ENCODE results near the gene NR5A1. TPM values are rescaled to one million over a fixed set of nuclear protein-coding genes. Genes with fewer than 3 reads are reported as not detected.

NR5A1 gene
- total and polyA plus RNA-seq, 2 of the 13 experiments (the other 11 are each of a cell fraction or from before 2014, with no cell fraction given), result 28.9 to 44.7 TPM

DNA sequence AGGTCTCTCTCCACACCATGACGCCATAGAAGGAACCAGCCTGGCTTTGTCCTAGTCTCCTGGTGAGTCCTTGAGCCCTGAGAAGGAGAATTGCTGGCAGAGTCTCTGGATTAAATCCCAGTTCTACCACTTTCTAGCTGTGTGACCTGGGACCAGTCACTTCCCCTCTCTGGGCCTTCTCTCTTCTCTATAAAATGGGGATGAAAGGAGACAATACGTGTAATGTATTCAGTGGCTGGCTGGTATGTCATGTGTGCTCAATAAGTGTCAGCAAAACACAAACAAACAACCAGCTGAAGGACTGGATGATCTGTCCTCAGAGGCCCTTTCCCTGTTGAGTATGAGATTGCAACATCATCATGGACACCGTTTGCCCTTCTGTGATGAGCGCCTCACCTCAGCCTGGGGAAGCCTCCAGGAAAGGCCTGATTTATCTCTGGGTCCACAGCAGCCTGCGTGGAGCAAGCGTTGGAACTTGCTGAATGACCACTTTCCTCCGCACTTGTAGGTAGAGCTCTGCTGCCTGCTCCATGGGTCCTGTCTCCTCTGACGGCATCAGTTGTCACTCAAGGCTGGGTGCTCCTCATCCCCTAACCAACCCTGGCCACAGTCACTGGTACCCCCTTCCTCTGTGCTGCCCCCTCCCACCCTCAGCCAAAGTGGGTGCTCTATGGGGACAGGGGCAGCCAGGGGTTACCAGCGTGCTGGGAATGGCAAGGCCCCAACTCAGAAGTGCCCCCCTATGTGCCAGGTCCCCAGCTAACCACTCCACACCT lies 3.6 kb upstream of the NR5A1 start (continued):
- TF ChIP-seq, protein P1, sequence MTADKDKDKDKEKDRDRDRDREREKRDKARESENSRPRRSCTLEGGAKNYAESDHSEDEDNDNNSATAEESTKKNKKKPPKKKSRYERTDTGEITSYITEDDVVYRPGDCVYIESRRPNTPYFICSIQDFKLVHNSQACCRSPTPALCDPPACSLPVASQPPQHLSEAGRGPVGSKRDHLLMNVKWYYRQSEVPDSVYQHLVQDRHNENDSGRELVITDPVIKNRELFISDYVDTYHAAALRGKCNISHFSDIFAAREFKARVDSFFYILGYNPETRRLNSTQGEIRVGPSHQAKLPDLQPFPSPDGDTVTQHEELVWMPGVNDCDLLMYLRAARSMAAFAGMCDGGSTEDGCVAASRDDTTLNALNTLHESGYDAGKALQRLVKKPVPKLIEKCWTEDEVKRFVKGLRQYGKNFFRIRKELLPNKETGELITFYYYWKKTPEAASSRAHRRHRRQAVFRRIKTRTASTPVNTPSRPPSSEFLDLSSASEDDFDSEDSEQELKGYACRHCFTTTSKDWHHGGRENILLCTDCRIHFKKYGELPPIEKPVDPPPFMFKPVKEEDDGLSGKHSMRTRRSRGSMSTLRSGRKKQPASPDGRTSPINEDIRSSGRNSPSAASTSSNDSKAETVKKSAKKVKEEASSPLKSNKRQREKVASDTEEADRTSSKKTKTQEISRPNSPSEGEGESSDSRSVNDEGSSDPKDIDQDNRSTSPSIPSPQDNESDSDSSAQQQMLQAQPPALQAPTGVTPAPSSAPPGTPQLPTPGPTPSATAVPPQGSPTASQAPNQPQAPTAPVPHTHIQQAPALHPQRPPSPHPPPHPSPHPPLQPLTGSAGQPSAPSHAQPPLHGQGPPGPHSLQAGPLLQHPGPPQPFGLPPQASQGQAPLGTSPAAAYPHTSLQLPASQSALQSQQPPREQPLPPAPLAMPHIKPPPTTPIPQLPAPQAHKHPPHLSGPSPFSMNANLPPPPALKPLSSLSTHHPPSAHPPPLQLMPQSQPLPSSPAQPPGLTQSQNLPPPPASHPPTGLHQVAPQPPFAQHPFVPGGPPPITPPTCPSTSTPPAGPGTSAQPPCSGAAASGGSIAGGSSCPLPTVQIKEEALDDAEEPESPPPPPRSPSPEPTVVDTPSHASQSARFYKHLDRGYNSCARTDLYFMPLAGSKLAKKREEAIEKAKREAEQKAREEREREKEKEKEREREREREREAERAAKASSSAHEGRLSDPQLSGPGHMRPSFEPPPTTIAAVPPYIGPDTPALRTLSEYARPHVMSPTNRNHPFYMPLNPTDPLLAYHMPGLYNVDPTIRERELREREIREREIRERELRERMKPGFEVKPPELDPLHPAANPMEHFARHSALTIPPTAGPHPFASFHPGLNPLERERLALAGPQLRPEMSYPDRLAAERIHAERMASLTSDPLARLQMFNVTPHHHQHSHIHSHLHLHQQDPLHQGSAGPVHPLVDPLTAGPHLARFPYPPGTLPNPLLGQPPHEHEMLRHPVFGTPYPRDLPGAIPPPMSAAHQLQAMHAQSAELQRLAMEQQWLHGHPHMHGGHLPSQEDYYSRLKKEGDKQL (CRISPR knock-in tag; IDR thresholded peaks at IDR 0.05; ENCODE audit: low read depth), result 0 out of 2 replicates have a peak, but pooled peaks have one; percentile 26
- TF ChIP-seq, protein P2, sequence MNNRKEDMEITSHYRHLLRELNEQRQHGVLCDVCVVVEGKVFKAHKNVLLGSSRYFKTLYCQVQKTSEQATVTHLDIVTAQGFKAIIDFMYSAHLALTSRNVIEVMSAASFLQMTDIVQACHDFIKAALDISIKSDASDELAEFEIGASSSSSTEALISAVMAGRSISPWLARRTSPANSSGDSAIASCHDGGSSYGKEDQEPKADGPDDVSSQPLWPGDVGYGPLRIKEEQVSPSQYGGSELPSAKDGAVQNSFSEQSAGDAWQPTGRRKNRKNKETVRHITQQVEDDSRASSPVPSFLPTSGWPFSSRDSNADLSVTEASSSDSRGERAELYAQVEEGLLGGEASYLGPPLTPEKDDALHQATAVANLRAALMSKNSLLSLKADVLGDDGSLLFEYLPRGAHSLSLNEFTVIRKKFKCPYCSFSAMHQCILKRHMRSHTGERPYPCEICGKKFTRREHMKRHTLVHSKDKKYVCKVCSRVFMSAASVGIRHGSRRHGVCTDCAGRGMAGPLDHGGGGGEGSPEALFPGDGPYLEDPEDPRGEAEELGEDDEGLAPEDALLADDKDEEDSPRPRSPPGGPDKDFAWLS (CRISPR knock-in tag; IDR thresholded peaks at IDR 0.05; ENCODE audit: borderline replicate concordance), result no peak
- TF ChIP-seq FOXJ3 (CRISPR knock-in tag; IDR thresholded peaks at IDR 0.05; ENCODE audit: borderline replicate concordance), result peak; percentile 61; the same call in 1 of the 2 replicates
- TF ChIP-seq TBP (CRISPR knock-in tag; IDR thresholded peaks at IDR 0.05), result no peak
- peak; percentile 86; the same call in 1 of the 2 replicates for TF ChIP-seq KDM1A (CRISPR knock-in tag; IDR thresholded peaks at IDR 0.05)
- no peak; the same call in 1 of the 2 replicates for TF ChIP-seq ZNF644 (CRISPR knock-in tag; IDR thresholded peaks at IDR 0.05; ENCODE audit: low read depth)
- TF ChIP-seq YEATS4 (CRISPR knock-in tag; IDR thresholded peaks at IDR 0.05; ENCODE audit: borderline replicate concordance), result peak; percentile 50; the same call in 1 of the 2 replicates
- no peak for TF ChIP-seq ZNF484 (CRISPR knock-in tag; IDR thresholded peaks at IDR 0.05; ENCODE audit: borderline replicate concordance, low read depth)
- no peak for TF ChIP-seq SNAI1 (CRISPR knock-in tag; IDR thresholded peaks at IDR 0.05; ENCODE audit: borderline replicate concordance)
- TF ChIP-seq FOXO1 (CRISPR knock-in tag; IDR thresholded peaks at IDR 0.05), result peak; percentile 48; the same call in 1 of the 2 replicates
- peak; percentile 88 for TF ChIP-seq ZBTB38 (CRISPR knock-in tag; IDR thresholded peaks at IDR 0.05)
- TF ChIP-seq FOXA1 (IDR thresholded peaks at IDR 0.05), result no peak
- TF ChIP-seq FOXA1 (CRISPR knock-in tag; IDR thresholded peaks at IDR 0.05), result peak; percentile 50; the same call in 1 of the 2 replicates
- TF ChIP-seq, protein P3, sequence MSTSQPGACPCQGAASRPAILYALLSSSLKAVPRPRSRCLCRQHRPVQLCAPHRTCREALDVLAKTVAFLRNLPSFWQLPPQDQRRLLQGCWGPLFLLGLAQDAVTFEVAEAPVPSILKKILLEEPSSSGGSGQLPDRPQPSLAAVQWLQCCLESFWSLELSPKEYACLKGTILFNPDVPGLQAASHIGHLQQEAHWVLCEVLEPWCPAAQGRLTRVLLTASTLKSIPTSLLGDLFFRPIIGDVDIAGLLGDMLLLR (CRISPR knock-in tag; IDR thresholded peaks at IDR 0.05), result no peak
- no peak for TF ChIP-seq ZNF660 (CRISPR knock-in tag; IDR thresholded peaks at IDR 0.05; ENCODE audit: borderline replicate concordance, low read depth)
- TF ChIP-seq, protein P4, sequence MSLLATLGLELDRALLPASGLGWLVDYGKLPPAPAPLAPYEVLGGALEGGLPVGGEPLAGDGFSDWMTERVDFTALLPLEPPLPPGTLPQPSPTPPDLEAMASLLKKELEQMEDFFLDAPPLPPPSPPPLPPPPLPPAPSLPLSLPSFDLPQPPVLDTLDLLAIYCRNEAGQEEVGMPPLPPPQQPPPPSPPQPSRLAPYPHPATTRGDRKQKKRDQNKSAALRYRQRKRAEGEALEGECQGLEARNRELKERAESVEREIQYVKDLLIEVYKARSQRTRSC (CRISPR knock-in tag; IDR thresholded peaks at IDR 0.05; ENCODE audit: low read depth), result no peak
- TF ChIP-seq U2AF1 (optimal IDR thresholded peaks at IDR 0.05; ENCODE audit: low read depth, low read length), result no peak
- peak; percentile 26 for TF ChIP-seq PHF5A (CRISPR knock-in tag; IDR thresholded peaks at IDR 0.05; ENCODE audit: low read depth, unreplicated experiment)
- TF ChIP-seq ZBTB7A (CRISPR knock-in tag; IDR thresholded peaks at IDR 0.05), result no peak
- no peak for TF ChIP-seq SOX6 (IDR thresholded peaks at IDR 0.05)
- TF ChIP-seq SOX6 (CRISPR knock-in tag; IDR thresholded peaks at IDR 0.05), result peak; percentile 89
- TF ChIP-seq HNF4G (IDR thresholded peaks at IDR 0.05; ENCODE audit: borderline replicate concordance, low read depth, low read length), result no peak
- TF ChIP-seq HNF4G (CRISPR knock-in tag; IDR thresholded peaks at IDR 0.05; ENCODE audit: borderline replicate concordance, low read depth), result no peak
